ENCODE measurements around the gene C14orf132. TPM values are rescaled to one million over a fixed set of nuclear protein-coding genes. Genes with fewer than 3 reads are reported as not detected.
"Not testable (repeated sequence)": the region's sequence is repeated elsewhere in the genome, so short reads cannot be mapped to it uniquely, and the experiment has no call there.

The C14orf132 gene
- total RNA-seq, 1 donor from 2014 or later, result 552 TPM

- H3K27me3 Mint-ChIP-seq (ENCODE audit: unreplicated experiment), result peaks cover 12% of the 10 kb centered on the region
- peak; percentile 82 for DNase-seq
- H3K9me3 Mint-ChIP-seq (ENCODE audit: unreplicated experiment), result peaks cover 23% of the 10 kb centered on the region
- peaks cover 27% of the 10 kb centered on the region for H3K36me3 Mint-ChIP-seq (ENCODE audit: unreplicated experiment)
- TF ChIP-seq, protein P1, sequence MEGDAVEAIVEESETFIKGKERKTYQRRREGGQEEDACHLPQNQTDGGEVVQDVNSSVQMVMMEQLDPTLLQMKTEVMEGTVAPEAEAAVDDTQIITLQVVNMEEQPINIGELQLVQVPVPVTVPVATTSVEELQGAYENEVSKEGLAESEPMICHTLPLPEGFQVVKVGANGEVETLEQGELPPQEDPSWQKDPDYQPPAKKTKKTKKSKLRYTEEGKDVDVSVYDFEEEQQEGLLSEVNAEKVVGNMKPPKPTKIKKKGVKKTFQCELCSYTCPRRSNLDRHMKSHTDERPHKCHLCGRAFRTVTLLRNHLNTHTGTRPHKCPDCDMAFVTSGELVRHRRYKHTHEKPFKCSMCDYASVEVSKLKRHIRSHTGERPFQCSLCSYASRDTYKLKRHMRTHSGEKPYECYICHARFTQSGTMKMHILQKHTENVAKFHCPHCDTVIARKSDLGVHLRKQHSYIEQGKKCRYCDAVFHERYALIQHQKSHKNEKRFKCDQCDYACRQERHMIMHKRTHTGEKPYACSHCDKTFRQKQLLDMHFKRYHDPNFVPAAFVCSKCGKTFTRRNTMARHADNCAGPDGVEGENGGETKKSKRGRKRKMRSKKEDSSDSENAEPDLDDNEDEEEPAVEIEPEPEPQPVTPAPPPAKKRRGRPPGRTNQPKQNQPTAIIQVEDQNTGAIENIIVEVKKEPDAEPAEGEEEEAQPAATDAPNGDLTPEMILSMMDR (IDR thresholded peaks at IDR 0.05; ENCODE audit: partially characterized antibody, unreplicated experiment), result no peak
- peaks cover 47% of the 10 kb centered on the region for H3K4me1 Mint-ChIP-seq (ENCODE audit: low read depth, unreplicated experiment)
- peak overlapping the region; percentile 79 for H3K4me3 Mint-ChIP-seq (ENCODE audit: unreplicated experiment)
- H3K27ac Mint-ChIP-seq (ENCODE audit: unreplicated experiment), result peak overlapping the region; percentile 98
These were observed 37.2 kb upstream of the C14orf132 start for GRCh38 chr14:96001866-96002497.

DNA sequence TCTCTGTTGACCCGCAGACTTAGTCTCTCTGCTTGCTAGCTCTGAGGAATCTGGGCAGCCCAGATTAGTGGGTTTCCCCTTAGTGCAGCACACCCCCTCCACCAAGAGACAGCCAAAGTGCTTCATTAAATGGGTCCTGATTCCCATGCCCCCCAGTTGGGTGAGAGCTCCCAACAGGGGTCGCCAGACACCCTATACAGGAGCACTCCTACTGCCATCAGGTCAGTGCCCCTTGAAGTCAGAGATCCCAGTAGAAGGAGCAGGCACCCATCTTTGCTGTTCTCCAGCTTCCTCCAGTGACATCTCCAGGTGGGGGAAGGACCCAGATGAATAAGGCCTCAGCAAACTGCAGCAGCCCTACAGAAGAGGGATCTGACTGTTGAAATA lies 36.7 kb upstream of the C14orf132 start:
- Mint-ChIP-seq H3K4me3 (ENCODE audit: unreplicated experiment) (peak overlapping the region; percentile 61), H3K27ac (ENCODE audit: unreplicated experiment) (peak overlapping the region; percentile 98), H3K27me3 (ENCODE audit: unreplicated experiment) (peaks cover 12% of the 10 kb centered on the region), H3K4me1 (ENCODE audit: low read depth, unreplicated experiment) (peaks cover 45% of the 10 kb centered on the region), H3K36me3 (ENCODE audit: unreplicated experiment) (peaks cover 30% of the 10 kb centered on the region), H3K9me3 (ENCODE audit: unreplicated experiment) (peaks cover 23% of the 10 kb centered on the region)
- TF ChIP-seq, protein P1 (IDR thresholded peaks at IDR 0.05; ENCODE audit: partially characterized antibody, unreplicated experiment), result no peak
- no peak for DNase-seq

GRCh38 chr14:96011131-96011530 lies 28.0 kb upstream of the C14orf132 start:
- Mint-ChIP-seq H3K9me3 (ENCODE audit: unreplicated experiment) (peaks cover 27% of the 10 kb centered on the region), H3K4me1 (ENCODE audit: low read depth, unreplicated experiment) (peaks cover 21% of the 10 kb centered on the region), H3K36me3 (ENCODE audit: unreplicated experiment) (peaks cover 34% of the 10 kb centered on the region), H3K27me3 (ENCODE audit: unreplicated experiment) (peaks cover 3% of the 10 kb centered on the region), H3K27ac (ENCODE audit: unreplicated experiment) (no peak overlapping the region), H3K4me3 (ENCODE audit: unreplicated experiment) (no peak overlapping the region)
- TF ChIP-seq, protein P1 (IDR thresholded peaks at IDR 0.05; ENCODE audit: partially characterized antibody, unreplicated experiment), result no peak
- DNase-seq, result no peak

GRCh38 chr14:96011607-96012006 lies 27.6 kb upstream of the C14orf132 start:
- H3K36me3 Mint-ChIP-seq (ENCODE audit: unreplicated experiment), result peaks cover 34% of the 10 kb centered on the region
- H3K9me3 Mint-ChIP-seq (ENCODE audit: unreplicated experiment), result peaks cover 29% of the 10 kb centered on the region
- H3K4me1 Mint-ChIP-seq (ENCODE audit: low read depth, unreplicated experiment), result peaks cover 26% of the 10 kb centered on the region
- no peak overlapping the region for H3K27ac Mint-ChIP-seq (ENCODE audit: unreplicated experiment)
- TF ChIP-seq, protein P1 (IDR thresholded peaks at IDR 0.05; ENCODE audit: partially characterized antibody, unreplicated experiment), result no peak
- no peak overlapping the region for H3K4me3 Mint-ChIP-seq (ENCODE audit: unreplicated experiment)
- DNase-seq, result no peak
- peaks cover 3% of the 10 kb centered on the region for H3K27me3 Mint-ChIP-seq (ENCODE audit: unreplicated experiment)

- H3K27me3 Mint-ChIP-seq (ENCODE audit: unreplicated experiment); DNase-seq; H3K4me3 Mint-ChIP-seq (ENCODE audit: unreplicated experiment): not testable (repeated sequence)
- Mint-ChIP-seq H3K4me1 (ENCODE audit: low read depth, unreplicated experiment) (peaks cover 36% of the 10 kb centered on the region), H3K36me3 (ENCODE audit: unreplicated experiment) (peaks cover 31% of the 10 kb centered on the region), H3K9me3 (ENCODE audit: unreplicated experiment) (peaks cover 31% of the 10 kb centered on the region), H3K27ac (ENCODE audit: unreplicated experiment) (peak overlapping the region; percentile 71)
These were observed 26.4 kb upstream of the C14orf132 start for GRCh38 chr14:96012757-96013156.

Data from glutamatergic neuron (in vitro differentiated cells).